Measurements from ENCODE around the gene TLE4.
"Not testable (repeated sequence)": the region's sequence is repeated elsewhere in the genome, so short reads cannot be mapped to it uniquely, and the experiment has no call there.

Gene TLE4

GRCh38 chr9:79630521-79631403 lies 59.0 kb downstream of the TLE4 start:
- no peak for DNase-seq (ENCODE audit: low read depth in 2 of 3, low spot score in 2 of 3)

DNA sequence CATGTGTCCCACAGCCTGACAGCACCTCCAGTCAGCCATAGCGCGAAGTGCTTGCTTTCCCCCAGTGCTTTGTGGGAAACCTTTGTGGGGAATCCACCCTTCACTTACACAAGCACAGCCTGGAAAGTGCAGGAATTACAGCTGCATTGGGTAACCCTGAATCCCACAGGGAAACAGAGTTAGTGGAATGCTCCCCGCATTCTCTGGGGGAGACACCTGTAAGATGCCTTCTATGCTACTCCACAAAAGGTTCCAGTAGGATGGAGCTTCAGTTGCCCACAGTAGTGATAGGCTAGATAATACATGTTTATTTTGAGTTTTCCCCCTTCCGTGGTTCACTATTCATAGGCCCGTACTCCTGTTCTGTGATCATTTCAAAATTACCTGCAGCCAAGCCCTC lies 60.3 kb downstream of the TLE4 start:
- no peak for DNase-seq (ENCODE audit: low read depth in 2 of 3, low spot score in 2 of 3)

GRCh38 chr9:79632705-79633104 lies 60.9 kb downstream of the TLE4 start:
- no peak for DNase-seq (ENCODE audit: low read depth in 2 of 3, low spot score in 2 of 3)

- DNase-seq (ENCODE audit: low read depth in 2 of 3, low spot score in 2 of 3): no peak
Observed at GRCh38 chr9:79633558-79633957, 61.8 kb downstream of the TLE4 start.

GRCh38 chr9:79637177-79637925 lies 65.6 kb downstream of the TLE4 start:
- DNase-seq (ENCODE audit: low read depth in 2 of 3, low spot score in 2 of 3): no peak

GRCh38 chr9:79638806-79639205 lies 67.0 kb downstream of the TLE4 start:
- DNase-seq (ENCODE audit: low read depth in 2 of 3, low spot score in 2 of 3): no peak

- no peak for DNase-seq (ENCODE audit: low read depth in 2 of 3, low spot score in 2 of 3)
Observed at GRCh38 chr9:79639354-79639753, 67.6 kb downstream of the TLE4 start.

GRCh38 chr9:79640067-79640466 lies 68.3 kb downstream of the TLE4 start:
- DNase-seq (ENCODE audit: low read depth in 2 of 3, low spot score in 2 of 3): not testable (repeated sequence)

- no peak for DNase-seq (ENCODE audit: low read depth in 2 of 3, low spot score in 2 of 3)
Observed at GRCh38 chr9:79641070-79641469, 69.3 kb downstream of the TLE4 start.

DNA sequence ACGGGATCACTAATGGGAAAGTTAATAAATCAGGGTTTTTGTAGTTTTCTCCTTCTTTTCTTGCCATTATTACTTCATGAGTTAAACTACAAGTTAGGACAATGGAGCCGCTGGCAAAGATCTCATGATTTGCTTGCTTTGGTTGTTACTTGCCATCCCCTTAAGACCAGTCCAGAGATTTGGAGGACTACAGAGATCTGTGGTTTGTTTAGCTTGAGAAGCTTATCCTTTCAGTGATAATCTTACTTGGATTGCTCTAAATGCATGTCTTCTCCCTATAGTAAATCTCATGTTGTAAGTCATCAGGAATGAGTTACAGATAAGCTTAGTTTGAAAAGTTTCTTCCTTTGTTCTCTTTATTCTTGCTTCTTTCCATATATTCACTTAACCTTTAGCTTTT lies 70.9 kb downstream of the TLE4 start:
- DNase-seq (ENCODE audit: low read depth in 2 of 3, low spot score in 2 of 3): no peak

DNA sequence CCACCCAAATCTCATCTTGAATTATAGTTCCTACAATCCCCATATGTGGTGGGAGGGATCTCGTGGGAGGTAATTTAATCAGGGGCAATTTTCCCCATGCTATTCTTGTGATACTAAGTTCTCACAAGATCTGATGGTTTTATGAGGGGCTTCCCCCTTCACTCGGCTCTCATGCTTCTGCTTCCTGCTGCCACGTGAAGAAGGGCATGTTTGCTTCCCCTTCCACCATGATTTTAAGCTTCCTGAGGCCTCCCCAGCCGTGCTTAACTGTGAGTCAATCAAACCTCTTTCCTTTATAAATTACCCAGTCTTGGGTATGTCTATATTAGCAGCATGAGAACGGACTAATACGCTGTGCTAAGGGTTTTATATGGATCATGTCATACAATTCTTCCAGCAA lies 72.3 kb downstream of the TLE4 start:
- DNase-seq (ENCODE audit: low read depth in 2 of 3, low spot score in 2 of 3): no peak

GRCh38 chr9:79644601-79645000 lies 72.8 kb downstream of the TLE4 start:
- DNase-seq (ENCODE audit: low read depth in 2 of 3, low spot score in 2 of 3): no peak

DNA sequence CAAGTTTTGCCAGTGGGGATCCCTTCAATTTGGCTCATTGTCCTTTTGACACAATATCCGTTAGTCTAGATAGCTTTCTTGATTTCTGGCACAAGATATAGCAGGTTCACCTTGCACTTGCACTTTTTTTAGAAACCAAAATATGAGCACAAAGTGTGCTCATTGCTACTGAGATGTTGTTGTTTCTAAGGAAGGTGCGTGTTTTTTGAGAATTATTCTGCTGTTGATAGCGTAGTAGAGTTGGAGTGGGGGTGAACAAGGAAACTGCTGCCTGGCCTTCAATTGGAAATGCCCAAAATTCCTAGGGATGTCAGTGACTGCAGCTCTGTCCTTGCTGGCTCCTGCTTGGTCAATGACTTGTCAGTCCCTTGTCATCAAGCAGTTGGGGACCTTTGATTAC lies 73.3 kb downstream of the TLE4 start:
- no peak for DNase-seq (ENCODE audit: low read depth in 2 of 3, low spot score in 2 of 3)

DNA sequence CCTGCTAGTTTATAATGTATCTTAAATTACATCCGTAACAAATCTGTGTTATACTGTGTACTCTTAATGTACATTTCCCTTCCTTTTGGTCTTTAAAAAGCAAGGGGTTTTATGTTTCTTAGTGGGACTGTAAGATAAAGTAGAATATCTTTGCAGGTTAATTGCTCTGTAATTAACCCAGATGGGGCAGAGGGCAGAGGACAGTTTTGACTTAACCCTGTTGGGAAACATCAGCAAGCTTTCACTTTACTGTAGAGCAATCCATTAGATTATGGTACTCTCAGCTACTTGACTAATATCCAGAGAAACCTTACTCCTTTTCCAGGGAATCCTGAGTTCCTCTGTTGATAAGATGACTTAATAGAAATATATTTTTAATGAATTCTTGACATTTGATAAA lies 74.3 kb downstream of the TLE4 start:
- DNase-seq (ENCODE audit: low read depth in 2 of 3, low spot score in 2 of 3): no peak

GRCh38 chr9:79651251-79651795 lies 79.6 kb downstream of the TLE4 start:
- DNase-seq (ENCODE audit: low read depth in 2 of 3, low spot score in 2 of 3): no peak

DNA sequence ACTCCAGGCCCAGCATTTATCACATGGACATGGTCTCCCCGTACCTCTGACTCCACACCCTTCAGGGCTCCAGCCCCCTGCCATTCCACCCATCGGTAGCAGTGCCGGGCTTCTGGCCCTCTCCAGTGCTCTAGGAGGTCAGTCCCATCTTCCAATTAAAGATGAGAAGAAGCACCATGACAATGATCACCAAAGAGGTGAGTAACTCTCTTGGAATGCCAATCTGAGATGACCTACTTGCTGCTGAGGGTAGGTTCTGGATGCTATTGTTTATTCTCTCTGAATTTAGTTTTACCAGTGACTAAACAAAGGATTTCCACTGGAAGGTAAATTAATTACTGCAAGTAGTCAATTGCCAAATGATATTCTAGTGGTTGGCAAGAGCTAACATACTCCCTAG lies 80.8 kb downstream of the TLE4 start:
- no peak for DNase-seq (ENCODE audit: low read depth in 2 of 3, low spot score in 2 of 3)

- not testable (repeated sequence) for DNase-seq (ENCODE audit: low read depth in 2 of 3, low spot score in 2 of 3)
Observed at GRCh38 chr9:79654591-79655382, 83.0 kb downstream of the TLE4 start.

DNA sequence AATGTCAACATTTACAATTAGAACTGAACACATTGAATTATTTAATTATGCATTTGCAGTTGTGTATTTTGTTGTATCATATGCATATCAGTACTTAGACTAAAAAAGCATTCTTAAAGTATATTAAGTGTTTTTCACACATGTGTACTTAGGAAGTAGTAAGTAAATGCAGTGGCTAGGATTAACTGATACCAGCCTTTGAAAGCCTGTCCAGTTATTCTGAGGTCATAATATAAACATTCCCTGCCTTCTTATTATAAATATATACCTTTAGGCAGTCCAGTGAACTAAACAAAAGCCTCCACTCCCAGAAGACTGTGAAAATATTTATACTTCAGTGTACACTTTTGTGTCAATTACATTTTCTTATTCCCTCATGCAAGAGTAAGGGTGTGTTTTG lies 83.8 kb downstream of the TLE4 start:
- DNase-seq (ENCODE audit: low read depth in 2 of 3, low spot score in 2 of 3): no peak

DNA sequence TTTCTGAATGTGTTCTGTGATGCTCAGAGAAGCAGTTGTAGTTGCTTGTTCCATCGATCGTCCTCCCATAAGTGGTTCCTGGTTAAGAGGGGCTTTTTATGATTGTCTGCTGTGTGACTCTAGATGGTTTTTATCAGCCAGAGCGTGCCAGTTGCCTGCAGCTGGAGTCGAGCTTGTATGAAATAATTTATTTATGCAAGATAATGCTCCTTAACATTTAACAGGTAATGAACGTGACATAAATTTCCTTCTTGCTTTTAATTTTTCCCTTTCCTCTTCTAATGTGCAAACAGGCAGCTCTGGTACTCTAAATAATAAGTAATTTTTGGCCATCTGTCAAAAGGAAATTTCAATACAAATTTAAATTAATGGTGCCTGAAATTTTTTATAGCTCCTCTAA lies 84.4 kb downstream of the TLE4 start:
- no peak for DNase-seq (ENCODE audit: low read depth in 2 of 3, low spot score in 2 of 3)

DNA sequence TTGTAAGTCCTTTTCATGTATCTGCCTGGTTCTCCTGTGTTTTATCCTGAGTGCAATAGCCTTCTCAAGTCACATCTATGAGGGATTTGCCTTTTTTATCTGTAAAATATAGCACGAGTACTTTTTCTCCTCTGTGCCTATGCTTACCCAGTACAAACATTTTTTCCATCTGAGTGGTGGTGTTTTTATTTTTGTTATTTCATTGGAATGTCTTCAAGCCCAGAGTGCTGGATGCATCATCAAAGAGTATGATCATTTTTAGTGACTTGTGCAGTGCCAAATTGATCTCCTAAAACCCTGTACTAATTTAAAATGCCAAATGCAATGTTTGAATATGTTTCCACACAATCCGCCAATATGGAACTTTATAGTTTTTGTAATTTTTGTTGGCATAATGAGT lies 86.1 kb downstream of the TLE4 start:
- no peak for DNase-seq (ENCODE audit: low read depth in 2 of 3, low spot score in 2 of 3)

DNA sequence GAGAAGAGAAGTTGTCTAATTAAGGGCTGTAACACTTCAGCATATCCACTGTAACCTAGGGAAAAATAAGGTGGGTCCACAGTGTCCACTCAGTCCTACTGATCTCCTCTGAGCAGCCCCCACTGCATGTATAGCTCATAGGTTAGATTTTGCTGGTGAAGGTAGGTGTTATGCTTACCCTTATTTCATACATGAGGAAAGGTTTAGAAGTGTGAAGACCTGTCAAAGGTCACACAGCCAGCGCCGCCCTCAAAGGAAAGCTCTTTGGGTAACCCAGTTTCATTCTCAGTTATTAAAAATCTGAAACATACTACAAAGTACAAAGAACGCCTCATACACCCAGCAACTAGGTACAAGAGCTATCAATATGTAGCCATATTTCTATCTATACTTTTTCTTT lies 87.2 kb downstream of the TLE4 start:
- no peak for DNase-seq (ENCODE audit: low read depth in 2 of 3, low spot score in 2 of 3)
